ENCODE measurements around the gene SPSB2.

SPSB2 gene

DNA sequence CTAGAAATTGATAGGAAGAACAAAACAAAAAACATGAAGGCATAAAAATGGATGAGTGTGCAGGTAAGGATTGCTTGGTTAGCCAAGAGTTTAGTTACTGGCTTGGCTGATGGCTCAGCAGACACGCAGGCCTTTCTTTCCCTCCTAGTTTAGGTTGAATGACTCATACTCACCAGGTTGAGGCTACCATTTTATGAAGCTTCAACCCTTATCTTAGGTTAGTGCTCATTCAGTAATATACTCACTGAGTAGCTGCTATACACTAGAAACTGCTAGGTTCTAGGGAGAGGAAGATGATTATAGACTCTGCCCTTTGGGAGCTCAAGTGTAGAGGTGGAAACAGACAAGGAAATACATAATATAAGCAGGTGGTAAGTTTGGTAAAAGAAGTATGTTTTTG is 38.8 kb downstream of the SPSB2 start:
- DNase-seq, result no peak

DNA sequence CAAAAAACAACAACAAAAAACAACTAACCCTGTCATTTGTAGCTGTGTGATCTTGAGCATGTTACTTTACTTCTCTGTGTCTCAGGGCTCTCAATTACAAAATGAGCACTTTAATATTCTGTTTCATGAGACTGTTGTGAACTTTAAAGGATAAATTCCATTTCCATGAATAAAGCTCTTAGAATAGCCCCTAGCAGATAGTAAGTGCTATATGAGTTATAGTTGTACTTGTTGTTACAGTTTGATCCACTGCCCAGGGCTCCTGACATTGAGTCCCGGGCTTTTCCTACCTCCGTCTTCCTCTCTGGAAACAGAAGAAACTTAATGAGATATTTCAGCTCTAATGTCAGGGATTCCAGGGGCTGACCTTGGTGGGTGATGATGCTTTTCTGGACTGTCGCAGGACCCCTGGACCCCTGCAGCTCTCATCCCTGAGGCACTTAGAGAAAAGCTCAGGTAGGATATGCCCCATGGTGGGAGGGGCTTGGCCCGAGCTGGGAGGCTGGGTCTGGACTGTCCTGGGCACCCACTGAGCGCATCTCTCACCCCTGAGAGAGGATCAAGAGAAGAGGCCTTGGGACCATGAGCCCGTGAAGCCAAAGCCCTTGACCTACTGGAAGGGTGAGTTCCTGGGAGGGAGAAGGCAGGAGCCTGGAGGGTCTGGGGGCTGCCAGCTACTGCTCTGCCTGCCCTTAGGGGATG is 39.8 kb downstream of the SPSB2 start:
- no peak for DNase-seq

DNA sequence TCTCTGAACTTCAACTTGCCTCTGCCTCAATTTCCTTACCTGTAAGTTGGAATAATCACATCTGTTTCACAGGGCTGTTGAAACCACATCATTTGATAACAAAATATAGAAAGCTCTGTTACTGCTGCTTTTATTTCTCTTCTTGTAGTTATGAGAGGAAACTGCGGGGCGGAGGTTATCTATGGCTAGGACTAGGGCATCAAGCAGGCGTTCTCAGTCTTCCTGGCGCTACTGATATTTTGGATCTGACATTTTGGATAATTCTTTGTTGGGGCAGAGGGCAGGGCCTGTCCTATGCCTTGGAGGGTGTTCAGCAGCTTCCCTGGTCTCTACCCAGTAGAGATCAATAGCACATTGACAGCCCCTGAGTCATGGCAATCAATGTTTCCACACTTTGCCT is 41.0 kb downstream of the SPSB2 start:
- no peak for DNase-seq

DNA sequence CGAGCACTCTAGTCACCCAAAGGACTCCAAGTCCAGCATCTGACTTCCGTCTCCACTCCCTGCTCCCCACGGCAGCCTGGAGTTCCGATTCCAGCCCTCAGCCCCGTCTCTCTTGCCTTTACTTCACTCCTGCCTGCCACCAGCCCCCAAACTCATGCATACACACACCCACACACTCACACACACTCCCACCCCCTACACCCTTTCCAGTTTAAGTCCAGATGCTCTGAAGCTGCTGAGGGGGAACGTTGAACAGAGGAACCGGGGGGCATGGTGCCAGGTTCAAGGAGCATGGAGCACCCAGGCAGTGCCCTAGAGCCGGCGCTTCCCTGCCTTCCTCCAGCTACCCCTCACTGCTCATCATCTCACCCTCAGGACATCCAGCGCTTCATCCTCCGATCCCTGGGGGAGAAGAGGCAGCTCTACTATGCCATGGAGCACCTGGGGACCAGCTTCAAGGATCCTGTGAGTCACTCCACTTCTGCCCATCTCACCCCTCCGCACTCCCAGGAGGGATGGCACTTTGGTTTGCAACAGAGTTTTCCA is 41.6 kb downstream of the SPSB2 start:
- DNase-seq, result no peak

DNA sequence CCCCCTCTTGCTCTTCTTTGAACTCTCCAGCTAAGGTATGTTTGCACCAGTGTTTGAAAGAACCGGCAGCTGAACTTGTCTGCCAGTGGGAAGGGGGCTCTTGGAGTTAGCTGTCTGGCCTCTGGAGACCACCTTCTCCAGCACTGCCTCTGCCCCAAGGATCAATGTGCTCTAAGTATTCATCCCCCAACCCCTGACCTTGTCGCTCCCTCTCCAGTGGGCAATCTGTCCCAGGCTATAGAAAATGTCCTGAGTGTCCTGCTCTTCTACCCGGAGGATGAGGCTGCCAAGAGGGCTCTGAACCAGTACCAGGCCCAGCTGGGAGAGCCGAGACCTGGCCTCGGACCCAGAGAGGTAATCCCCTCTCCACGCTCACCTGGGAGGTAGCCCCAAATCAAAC is 42.1 kb downstream of the SPSB2 start:
- DNase-seq, result no peak

DNA sequence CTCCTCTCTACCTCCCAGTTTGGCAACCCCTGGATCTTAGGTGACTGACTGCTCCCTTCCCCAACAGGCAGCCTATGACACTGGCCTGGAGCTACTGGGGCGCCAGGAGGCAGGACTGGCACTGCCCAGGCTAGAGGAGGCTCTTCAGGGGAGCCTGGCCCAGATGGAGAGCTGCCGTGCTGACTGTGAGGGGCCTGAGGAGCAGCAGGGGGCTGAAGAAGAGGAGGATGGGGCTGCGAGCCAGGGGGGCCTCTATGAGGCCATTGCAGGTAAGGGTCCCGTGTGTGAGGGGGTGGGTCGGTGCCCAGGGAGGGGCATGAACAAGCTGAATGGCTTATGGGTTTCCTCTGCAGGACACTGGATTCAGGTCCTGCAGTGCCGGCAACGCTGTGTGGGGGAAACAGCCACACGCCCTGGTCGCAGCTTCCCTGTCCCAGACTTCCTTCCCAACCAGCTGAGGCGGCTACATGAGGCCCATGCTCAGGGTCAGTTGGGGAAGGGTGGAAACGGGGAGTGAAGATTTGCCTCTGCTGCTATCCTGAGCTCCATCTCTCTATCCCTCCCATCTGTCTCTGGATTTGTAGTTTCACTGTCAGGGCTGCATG is 42.7 kb downstream of the SPSB2 start:
- DNase-seq, result no peak

DNA sequence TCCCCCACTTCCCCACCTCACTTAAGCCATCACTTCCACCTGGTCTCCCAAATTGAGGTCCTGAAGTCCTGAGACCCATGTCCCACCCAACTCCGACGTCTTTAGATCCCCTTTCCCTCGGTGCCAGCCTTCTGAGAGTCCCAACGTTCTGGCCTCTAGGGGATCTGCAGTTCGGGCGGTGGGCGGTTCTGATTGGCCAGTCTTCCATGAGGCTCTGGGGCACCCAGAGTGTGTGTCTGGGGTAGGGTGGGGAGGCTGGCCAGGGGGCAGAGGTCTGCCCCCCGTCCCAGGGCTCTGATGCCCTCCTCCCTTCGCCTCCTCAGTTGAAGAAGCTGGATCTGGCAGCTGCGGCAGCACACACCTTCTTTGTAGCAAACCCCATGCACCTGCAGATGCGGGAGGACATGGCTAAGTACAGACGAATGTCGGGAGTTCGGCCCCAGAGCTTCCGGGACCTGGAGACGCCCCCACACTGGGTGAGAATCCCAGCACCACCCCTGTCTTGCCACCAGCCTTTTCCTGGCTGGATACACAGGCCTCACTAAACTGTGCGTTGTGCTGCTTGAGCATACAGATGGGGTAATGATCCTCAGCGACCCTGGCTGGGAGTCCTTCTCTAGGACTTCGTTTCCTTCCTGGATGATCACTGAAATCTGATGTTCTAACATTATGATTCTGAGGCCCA is 43.4 kb downstream of the SPSB2 start:
- peak in 1 of 56 donors; percentile 27 for DNase-seq

DNA sequence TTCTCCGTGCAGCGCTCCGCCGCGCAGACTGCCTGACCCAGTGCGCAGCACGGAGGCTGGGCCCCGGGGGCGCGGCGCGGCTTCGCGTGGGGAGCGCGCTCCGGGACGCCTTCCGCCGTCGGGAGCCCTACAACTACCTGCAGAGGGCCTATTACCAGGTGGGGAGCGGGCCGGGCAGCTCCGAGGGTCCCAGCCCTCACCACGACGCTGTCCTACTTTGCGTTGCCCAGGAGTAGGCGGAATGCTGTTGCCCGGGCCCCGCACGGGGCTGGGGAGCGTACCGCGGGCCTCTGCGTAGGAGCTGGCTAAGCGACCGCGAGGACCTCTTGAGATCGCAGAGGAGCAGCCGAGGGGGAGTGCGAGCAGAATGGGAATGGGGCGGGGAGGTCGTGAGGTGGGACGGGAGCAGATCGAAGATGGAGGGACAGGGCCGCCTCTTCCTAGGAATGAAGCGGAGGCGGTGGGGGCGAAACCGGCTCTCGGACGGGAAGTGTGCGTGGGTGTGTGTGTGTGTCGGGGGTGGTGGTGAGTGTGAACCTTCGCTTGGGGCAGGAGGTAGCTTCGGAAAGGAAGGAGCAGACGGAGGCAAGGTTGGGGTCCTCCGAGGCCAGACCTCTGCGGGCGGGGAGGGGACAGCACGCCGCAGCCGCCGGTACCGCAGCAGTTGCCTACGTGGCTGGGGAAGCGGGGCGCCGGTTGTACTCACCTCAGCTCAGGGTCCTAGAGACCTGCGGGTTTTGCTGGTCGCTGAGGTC is 44.1 kb downstream of the SPSB2 start:
- DNase-seq, result peak in 19 of 56 donors; percentile 16 to 53 (median 38)

DNA sequence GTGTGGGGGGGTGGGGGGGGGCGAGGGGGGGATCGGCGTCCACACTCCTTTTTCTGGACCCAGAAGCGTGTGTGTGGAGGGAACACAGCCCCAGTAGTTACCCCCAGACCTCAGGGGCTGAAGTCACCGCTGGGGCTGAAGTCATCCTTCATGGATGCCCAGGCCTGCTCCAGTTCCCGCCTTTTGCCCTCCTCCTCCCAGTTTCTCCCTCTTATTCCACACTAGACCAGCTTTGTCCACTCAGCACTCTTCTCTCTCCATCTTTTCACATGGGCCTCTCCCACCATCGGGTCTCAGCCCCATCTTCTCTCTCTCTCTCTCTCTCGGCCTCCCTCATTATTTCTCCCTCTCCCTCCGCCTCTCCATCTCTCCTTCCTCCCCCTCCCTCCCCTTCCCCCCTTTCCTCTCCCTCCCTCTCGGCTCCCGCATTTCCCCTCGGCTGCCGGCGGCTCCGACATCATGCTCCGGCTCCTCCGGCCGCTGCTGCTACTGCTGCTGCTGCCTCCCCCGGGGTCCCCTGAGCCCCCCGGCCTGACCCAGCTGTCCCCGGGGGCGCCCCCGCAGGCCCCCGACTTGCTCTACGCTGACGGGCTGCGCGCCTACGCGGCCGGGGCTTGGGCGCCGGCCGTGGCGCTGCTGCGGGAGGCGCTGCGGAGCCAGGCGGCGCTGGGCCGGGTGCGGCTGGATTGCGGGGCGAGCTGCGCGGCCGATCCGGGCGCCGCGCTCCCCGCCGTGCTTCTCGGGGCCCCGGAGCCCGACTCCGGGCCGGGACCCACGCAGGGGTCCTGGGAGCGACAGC is 44.9 kb downstream of the SPSB2 start, which contains the start of gene P3H3:
Gene P3H3 (plus strand): TSS at position 426 of the 799 bp plus-strand sequence. CDS start 34 bp downstream, at position 460.
- peak in 25 of 56 donors; percentile 8 to 58 (median 31) for DNase-seq

DNA sequence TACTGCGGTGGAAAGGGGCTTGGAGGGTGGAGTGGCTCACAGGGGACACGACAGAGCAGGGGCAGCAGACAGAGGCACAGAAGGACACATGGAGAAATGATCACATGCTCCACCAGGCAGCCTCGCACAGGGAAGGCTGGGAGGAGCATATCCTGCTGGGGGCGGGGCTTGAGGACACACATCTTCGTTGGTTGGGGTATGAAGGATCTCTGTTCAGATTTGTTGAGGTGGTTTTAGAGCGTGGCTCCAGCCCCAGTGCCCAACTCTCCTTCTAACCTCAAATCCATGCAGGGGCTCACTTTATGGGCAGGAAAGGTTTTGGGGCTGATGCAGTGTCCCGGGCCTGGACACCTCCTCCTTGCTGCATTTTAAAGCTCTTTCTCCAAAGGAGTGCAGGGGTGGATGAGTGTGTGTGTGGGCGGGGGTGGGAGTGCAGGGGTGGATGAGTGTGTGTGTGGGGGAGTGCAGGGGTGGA is 45.6 kb downstream of the SPSB2 start:
- DNase-seq, result peak in 52 of 56 donors; percentile 9 to 88 (median 54)

DNA sequence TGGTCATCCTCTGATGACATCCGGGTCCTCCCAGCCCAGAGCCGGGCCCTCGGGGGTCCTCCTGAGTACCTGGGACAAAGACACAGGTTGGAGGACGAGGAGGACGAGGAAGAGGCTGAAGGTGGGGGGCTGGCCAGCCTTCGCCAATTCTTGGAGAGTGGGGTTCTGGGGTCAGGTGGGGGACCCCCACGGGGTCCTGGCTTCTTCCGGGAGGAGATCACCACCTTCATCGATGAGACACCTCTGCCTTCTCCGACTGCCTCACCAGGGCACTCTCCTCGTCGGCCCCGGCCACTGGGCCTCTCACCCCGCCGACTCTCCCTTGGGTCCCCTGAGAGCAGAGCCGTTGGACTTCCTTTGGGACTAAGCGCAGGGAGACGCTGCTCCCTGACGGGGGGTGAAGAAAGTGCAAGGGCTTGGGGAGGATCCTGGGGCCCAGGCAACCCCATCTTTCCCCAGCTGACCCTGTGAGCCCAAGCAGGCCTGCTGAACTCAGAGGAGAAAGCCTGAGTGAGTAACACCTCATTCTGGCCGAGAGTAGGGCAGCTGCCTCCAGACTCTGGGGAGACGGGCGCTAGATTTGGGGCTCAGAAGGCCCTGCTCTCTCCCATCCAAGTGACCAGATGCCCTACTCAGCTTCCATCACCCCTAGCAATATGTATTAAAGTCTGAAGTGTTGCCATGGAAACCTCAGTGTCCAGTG is 46.2 kb downstream of the SPSB2 start:
- no peak for DNase-seq

DNA sequence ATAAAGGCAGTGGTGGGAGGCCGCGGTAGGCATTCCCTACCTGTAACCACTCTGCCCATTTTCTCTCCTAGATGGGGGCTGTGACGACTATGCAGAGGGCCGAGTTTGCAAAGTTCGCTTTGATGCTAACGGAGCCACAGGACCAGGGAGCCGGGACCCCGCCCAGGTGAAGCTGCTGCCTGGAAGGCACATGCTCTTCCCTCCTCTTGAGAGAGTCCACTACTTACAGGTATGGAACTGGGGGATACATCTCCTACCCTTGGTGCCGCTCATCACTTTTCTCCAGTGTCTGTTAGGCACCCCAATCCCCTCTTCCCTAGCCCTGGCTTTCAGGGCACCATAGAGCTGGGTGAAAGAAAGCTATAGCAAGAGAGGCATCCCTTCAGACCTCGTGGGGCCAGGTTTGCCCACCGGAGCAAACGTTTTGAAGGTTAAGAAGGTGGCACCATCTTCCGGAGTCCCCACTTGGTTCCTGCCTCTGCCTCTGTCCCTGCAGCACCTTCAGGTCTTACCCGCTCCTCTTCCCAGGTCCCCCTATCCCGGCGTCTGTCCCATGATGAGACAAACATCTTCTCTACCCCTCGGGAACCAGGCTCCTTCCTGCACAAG is 46.9 kb downstream of the SPSB2 start:
- DNase-seq, result no peak

DNA sequence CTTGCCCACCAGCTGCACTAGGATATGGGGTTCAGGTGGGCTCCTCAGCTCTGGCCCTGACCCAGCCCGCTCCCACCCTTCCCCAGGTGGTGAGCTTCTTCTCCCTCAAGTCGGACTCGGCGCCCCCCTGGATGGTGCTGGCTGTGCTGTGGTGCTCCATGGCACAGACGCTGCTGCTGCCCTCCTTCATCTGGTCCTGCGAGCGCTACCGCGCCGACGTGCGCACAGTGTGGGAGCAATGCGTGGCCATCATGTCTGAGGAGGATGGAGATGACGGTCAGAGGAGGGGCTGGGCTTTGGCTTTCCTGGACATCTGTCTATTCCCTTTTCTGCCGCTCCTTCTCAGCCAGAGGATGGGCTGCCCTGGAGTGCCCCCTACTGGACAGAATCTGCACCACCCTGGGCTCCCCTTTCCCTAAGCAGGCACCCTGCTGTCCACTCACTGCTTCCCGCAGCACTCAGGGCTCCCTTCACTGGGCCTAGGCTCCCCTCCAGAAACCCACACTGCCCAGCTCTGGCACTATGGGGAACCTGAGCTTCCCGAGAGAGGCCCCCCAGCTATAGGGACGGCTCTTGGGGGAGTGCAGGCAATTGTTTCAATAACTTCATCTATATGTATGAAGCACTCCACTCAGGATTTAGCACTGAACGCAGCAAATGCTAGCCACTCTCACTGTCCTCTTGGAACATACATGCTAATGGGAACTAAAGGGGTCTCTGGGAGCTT is 47.5 kb downstream of the SPSB2 start:
- peak in 52 of 56 donors; percentile 26 to 90 (median 66) for DNase-seq

DNA sequence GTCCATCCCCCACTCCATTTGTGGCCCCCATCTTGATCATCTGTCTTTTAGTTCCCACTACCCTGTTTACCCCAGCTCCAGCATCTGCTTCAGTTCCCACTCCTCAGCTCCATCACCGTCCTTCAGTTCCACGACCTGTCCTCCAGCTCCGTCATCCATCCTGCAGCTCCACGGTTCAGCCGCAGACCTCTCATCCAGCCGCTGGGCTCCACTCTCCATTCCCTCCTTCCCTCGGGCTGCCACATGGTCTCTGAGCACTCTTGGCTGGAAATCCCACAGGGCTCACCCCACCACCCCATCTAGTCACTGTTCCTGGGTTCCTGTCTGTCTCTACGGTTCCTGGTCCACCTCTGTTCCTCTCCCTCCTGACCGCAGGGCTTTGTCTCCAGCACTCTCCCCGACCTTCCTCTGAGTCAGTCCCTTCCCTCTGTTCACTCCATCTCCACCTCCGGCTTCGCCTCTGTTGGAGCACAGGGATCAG is 48.2 kb downstream of the SPSB2 start:
- no peak for DNase-seq

DNA sequence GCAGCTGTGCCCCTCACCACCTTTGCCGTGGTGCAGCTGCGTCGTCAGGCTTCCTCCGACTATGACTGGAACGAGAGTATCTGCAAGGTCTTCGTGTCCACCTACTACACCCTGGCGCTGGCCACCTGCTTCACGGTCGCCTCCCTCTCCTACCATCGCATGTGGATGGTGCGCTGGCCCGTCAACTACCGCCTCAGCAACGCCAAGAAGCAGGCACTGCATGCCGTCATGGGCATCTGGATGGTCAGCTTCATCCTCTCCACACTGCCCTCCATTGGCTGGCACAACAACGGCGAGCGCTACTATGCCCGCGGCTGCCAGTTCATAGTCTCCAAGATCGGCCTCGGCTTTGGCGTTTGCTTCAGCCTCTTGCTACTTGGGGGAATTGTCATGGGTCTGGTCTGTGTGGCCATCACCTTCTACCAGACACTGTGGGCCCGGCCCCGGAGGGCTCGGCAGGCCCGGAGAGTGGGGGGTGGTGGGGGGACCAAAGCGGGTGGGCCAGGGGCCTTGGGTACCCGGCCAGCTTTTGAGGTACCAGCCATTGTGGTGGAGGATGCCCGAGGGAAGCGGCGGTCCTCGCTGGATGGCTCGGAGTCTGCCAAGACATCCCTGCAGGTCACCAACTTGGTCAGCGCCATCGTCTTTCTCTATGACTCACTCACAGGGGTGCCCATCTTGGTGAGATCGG is 48.9 kb downstream of the SPSB2 start:
- DNase-seq, result peak in 1 of 56 donors; percentile 9

DNA sequence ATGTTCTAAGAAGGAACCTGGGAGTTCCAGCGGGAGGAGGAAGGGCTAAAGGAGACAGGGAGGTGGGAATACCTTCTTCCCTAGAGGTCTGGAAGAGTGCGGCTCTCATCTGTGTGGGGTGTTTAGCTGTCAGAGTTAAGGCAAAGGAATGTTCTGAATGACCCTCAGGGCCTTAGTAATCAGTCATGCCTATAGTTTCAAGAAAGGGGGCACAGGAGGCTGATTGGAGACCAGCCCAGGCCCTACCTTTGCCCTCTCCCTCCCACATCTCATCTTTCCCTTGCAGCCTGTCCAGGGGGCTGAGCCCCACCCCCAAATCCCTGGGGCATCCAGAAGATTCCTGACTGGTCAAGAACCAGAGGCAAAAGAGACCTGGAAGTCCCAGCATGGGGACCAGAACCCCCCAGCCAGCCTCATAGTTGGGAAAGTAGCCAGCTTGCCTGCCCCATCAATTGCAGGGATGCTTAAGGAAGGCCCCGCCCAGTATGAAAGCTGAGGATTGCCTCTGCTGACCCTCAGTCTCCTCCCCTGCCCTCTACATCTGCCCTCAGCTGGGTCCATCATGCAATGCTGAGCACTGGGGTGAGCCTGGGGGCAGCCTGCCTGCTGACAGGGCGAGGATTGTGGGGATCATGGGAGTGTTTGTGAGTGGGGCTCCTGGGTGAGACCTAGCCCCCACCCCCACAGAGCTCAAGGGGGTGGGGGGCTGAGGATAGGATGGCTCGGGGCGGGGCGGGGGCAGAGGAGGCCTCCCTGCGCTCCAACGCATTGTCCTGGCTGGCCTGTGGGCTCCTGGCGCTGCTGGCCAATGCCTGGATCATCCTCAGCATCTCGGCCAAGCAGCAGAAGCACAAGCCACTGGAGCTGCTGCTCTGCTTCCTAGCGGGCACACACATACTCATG is 49.7 kb downstream of the SPSB2 start:
- DNase-seq, result no peak

Data from nucleus accumbens (tissue), 56 donors.